HPDE6-E6E7 (cell line): Measurements from ENCODE around the gene RAB11FIP5.
"Not testable (repeated sequence)": the region's sequence is repeated elsewhere in the genome, so short reads cannot be mapped to it uniquely, and the experiment has no call there.

ENCODE experiments used
- DNase-seq: peaks from one replicate; pipeline ENCODE4 v3.0.0; 2011; ENCODE audit warnings: missing footprints; ENCODE audit errors: extremely low spot score

The RAB11FIP5 gene, protein sequence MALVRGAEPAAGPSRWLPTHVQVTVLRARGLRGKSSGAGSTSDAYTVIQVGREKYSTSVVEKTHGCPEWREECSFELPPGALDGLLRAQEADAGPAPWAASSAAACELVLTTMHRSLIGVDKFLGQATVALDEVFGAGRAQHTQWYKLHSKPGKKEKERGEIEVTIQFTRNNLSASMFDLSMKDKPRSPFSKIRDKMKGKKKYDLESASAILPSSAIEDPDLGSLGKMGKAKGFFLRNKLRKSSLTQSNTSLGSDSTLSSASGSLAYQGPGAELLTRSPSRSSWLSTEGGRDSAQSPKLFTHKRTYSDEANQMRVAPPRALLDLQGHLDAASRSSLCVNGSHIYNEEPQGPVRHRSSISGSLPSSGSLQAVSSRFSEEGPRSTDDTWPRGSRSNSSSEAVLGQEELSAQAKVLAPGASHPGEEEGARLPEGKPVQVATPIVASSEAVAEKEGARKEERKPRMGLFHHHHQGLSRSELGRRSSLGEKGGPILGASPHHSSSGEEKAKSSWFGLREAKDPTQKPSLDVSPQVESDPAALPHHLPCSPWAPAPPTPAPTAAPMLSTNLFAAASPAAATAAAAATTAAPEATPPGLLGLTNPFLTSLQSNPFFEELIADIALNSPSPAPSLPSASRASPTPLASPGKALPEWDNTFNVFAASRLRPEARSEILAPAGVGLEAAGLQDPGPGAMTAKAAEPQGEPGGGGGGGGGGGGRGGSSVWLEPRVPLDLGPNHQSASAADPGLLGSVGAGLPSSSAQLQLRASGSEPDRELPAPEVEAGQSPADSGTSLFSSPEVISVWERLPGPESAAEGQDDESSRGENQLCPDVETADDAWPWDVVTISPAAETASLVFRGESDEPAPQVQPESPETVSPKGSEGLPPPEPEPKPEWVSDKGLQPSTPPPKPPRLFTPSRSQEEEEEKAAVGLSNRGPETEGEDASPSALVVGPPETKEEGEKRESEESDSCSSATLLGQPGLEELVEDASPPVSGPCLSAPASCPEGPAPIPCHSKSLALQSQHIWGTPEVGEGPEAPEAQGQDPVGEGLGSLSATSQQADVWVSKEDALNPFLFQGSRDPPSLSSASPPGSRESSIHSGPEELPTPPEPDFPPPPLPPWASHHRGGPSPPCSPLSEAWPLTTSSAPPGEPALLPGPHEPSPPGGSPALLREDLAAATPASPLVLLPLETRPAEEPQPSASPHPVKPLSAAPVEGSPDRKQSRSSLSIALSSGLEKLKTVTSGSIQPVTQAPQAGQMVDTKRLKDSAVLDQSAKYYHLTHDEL (N-terminal part only)

DNA sequence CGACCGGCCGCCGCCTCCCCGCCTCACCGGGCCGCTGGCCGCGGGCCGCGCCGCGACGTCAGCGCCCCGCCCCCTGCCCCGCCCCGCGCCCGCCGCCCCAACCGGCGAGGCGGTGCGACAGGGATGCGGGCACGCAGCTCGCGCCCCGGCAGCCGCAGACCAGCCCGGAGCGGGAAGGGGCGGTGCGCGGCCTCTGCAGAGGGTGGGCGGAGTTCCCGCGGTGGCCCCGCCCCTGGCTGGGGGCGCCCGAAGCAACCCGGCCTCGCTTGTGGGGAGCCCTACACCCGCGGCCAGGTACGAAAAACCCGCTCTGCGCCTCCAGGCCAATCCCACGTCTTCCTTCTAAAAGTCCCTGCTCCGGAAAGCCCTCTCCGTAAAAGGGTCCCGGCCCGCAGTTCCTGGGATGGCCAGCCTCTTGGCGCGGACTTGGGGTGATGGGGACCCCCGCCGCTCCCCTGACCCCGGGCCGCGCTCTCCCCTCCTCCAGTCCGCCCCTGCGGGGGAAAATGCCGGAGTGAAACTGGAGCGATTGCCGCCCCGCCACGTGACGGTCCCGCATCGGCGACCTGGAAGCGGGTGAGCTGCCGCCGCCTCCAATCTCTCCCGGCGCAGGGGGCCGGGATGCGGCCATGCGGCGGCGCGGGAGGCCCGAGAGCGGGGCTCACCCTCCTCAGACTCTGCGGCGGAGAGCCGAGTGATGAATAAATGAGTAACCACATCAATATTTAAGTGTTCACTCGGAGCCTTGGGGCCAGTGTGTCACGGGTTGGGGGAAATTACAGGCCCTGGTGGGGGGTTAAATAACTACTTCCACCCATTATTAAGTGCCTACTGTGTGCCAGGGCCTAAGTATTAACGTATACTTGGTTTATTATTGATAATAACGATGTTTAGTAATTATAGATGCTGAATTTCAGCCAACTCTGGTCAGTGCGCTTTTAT, at the start of gene RAB11FIP5:
RAB11FIP5 (minus strand) TSS at position 36 of the 942 bp plus-strand sequence. CDS start 171 bp downstream, outside the sequence.
- DNase-seq: peak; percentile 78

DNA sequence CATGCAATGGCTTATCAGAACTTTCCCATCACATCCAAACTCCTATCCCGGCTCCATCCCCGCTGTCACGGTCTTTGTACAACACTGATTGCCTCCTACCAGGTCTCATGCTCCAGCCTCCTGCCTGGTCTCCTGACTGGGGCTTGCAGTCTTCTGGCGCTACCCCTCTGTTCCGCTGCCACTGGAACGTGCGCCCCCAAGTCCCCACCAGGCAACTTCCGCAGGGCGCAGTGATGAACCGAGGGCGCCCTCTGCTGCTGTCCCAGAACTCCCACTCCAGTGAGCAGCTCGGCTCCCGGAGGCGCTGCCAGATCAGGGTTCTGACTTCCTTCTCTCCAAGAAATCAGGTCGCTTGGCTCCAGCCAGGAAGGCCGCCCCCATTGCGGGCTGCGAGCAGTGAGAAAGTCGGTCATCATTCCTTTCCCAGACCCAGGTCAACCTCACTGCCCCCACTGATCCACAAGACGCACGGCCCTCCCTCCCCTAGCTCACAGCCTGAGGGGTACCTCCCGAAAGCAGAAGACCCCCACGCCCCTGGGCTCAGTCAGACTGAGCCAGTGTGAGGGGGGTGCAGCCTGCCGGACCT, 43.9 kb upstream of the RAB11FIP5 start:
- peak; percentile 59 for DNase-seq

DNA sequence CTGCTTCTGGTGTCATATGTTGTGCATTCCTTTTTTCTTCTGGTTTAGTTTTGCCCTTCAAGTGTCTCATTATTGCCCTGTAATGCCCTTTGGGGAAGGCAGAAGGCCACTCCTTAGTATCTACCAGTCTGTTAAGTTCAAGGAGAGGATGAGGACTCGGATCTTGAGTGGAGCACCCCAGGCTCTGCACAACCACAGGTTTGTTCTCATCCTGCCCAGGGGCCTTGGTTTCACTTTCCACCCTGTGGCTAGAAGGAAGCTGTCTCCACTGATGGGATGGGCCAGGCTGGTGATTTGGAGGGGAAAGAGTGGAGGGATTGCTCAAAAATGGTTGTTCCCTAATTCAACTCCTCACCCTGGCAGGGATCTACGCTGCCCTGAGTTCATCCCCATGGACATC, 30.2 kb upstream of the RAB11FIP5 start:
- no peak for DNase-seq

DNA sequence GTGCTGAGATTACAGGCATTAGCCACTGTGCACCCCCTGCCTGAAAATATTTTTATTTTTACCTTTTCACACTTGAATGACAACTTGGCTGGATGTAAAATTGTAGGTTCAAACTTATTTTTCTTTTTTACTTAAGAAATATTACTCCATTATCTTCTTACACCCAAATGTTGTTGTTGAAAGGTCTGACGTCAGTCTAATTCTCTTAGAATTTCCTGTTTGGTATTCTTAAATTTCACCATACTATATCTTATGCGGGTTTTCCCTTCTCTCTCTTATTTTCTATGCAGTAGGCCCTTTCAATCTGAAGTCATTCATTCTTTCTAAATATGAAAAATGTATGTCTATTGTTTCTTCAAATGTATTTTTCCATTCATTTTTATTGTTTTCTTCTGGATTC, 29.1 kb upstream of the RAB11FIP5 start:
- no peak for DNase-seq

DNA sequence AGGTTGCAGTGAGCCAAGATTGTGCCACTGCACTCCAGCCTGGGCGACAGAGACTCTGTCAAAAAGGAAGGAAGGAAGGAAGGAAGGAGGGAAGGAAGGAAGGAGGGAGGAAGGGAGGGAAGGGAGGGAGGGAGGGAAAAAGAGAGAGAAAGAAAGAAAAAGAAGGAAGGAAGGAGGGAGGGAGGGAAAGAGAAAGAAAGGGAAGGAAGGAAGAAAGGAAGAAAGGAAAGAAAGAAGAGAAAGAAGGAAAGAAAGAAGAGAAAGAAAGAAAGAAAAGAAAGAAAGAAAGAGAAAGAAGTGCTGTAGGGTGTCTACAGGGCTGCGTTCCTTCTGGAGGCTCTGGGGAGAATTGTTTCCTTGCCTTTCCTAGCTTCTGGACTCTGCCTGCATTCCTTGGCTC, 22.5 kb upstream of the RAB11FIP5 start:
- no peak for DNase-seq

DNA sequence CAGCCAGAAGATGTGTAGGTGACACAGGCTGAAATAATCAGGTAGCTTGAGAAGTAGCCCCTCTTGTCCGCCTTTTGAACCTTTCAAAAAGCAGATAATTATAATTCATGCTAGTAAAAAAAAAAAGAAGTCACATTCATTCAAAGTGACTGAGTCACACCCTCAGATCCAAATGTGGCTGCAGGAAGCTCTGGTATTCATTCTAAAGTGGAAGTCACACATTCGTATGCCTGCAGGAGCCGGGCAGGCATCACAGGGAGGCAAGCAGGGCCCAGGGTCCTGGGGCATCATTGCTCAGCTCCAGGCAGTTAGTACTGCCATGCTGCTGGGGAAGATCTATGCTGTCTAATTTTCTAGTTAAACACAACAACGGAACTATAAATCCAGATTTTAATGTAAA, 21.7 kb upstream of the RAB11FIP5 start:
- no peak for DNase-seq

DNA sequence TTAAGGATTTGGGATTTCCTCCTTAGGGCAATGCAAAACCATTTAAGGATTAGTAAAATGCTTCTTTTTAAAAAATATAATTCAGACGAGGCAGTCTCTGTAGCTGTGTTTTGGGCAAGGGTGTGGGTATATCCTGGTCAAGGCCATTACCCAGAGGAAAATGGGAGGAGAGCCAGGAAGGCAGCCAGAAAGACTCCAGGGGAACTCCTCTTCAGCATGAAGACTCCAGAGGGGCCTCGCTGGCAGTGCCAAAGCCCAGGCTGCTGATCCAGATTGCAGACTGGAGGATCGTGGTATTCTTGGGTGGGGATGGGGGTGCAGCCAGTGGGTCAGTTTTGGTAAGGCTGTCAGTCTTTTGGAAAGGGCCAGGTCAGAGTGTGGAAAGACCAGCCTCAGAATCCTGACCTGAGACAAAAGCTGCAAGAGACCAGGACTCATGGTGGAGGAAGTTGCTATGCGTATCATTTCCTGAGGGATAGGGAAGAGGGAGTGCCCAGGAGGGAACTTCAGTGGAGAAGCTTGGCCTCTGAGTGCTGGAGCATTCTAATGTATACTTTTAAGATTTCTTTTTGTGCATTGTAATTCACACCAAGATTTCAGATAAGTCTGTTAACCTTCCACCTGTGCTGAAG, 20.9 kb upstream of the RAB11FIP5 start:
- DNase-seq: no peak

DNA sequence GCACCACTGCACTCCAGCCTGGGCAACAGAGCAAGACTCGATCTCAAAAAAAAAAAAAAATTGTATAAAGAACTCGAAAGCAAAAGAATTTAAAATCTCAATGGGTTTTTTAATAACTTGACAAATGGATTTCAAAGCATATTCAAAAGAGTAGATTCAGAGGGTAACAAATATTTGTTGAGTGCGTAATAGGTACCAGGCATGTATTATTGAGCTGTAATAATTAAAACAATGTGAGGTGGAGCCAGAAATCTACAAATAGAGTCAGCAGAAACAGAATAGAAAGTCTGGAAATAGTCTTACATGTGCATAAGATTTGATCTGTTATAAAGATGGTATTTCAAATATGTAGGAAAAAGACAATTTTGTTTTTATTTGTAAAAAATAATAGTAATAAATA, 19.1 kb upstream of the RAB11FIP5 start:
- no peak for DNase-seq

DNA sequence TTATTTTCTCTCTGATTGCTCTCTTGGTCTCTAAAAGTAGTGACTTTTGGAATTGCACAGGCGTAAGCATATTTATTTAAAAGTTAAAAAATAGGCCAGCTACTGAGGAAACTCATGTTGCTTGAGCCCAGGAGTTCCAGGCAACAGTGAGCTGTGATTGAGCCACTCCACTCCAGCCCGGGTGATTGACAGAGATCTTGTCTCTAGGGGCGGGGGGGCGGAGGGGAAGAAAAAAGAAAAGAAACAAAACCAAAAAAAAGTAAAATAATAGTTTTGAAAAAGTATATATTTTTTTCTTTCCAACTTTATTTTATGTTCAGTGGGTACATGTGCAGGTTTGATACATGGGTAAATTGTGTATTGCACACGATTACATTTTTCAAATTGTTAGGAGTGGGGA, 18.0 kb upstream of the RAB11FIP5 start:
- no peak for DNase-seq

DNA sequence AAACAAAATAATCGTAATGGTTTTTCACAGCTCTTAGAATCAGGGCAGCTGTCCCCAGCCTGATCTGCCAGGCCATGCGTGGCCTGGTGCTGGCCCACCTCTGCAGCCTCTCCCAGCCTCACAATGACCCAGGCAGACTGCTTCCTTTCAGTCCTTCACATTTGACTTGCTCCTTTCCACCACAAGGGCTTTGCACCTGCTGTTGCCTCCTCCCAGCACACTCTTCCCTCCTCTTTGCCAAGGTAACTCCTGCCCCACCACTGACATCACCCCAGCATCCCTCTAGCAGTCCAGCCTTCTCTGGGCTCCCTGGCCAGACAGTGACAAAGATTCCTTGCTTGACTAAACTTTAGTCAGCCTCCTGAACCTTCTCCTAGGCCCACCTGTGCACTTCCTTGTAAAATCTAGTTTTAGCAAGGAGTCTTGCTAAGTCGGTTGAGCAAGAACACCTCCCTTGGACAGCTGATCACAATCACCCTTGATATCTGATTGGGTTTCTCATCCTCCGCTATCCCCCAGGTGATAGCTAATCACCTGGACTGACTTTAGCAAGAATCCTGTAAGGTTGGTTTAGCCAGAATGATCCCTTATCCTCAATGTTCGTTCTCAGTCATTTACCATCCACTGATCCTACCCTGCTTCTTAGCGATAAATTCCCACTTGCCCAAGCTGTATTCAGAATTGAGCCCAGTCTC, 16.2 kb upstream of the RAB11FIP5 start:
- no peak for DNase-seq

DNA sequence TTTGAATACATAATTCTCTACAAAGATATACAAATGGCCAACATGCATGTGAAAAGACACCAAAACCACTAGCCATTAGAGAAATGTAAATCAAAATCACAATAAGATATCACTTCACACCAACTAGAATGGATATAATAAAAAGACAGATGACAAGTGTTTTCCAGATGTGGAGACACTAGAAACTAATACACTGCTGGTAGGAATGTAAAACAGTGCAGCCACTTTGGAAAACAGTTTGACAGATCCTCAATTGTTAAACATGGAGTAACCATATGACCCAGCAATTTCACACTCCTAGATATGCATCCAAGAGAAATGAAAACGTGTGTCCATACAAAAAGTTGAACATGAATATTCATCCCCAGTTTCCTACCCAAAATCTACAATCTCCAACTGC, 9.8 kb upstream of the RAB11FIP5 start:
- no peak for DNase-seq

DNA sequence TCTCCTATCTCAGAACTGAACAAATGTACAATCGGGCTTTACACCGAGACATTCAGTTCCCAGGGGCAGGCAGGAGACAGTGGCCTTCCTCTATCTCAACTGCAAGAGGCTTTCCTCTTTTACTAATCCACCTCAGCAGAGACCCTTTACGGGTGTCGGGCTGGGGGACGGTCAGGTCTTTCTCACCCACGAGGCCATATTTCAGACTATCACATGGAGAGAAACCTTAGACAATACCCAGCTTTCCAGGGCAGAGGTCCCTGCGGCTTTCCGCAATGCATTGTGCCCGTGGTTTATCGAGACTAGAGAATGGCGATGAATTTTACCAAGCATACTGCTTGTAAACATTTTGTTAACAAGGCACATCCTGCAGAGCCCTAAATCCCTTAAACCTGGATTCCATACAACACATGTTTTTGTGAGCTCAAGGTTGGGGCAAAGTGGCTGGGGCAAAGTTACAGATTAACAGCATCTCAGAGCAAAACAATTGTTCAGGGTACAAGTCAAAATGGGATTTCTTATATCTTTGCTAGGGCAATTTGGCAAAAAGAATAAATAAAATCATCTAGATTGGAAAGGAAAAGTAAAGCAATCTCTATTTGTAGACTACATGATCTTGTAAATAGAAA, 7.0 kb upstream of the RAB11FIP5 start:
- DNase-seq: not testable (repeated sequence)

DNA sequence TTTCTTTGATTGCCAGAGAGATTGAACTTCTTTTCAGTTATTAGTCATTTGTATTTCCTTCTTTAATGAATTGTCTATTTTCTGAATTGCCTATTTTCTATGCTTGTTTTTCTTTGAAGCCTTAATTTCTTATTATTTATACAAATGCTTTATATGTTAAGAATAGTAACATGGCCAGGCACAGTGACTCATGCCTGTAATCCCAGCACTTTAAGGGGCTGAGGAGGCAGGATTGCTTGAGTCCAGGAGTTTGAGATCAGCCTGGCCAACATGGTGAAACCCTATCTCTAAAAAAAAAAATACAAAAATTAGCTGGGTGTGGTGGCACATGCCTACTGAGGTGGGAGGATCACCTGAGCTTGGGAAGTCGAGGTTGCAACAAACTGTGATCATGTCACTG, 4.7 kb upstream of the RAB11FIP5 start:
- no peak for DNase-seq

DNA sequence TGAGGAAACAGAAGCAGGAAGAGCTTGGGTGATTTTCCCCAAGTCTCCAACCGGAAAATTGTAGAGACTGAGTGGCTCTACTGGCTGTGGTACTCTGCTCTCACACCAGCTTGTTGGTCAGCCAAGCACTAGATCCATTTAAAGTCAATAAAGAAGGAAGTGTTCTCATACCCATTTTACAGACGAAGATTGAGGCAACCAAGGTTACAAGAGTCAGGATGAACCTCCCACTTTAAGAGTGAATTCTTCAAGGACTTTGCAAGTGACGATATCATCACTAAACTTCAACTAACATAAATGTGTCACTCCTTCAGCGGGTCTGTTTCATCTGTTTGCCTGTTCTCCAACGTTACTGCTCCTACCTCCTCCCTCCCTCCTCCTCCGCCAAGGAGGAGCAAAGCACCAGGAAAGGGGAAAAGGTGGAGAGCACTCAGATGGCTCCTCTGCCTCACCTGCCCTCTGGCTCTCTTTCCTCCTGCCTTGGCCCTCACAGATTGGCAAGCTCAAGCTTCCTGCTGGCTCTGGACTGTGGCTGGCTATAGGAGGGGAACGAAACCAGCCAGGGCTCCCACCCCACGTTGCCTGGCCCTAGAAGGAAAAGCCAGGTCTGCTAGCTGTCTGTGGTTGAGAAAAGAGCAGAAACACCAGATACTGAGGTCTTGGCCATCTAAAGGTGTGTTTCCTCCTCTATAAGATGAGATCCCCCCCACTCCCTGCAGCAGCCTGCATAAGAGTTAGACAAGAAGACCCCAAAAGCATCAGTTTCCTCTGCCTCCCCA, 3.6 kb upstream of the RAB11FIP5 start:
- DNase-seq: no peak

DNA sequence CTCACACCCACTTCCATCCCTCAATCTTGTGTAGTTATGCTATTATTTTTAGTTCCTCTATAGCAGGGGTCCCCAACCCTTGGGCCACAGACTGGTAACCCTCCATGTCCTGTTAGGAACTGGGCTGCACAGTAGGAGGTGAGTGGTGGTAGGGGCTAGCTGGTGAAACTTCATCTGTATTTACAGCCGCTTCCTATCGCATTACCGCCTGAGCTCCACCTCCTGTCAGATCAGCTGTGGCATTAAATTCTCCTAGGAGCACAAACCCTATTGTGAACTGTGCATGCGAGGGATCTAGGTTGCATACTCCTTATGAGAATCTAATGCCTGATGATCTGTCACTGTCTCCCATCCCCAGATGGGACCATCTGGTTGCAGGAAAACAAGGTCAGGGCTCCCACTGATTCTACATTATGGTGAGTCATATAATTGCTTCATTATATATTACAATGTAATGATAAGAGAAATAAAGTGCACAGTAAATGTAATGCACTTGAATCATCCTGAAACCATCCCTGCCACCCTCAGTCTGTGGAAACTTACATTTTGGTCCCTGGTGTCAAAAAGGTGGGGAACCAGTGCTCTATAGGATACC, 1.6 kb upstream of the RAB11FIP5 start:
- DNase-seq: no peak

DNA sequence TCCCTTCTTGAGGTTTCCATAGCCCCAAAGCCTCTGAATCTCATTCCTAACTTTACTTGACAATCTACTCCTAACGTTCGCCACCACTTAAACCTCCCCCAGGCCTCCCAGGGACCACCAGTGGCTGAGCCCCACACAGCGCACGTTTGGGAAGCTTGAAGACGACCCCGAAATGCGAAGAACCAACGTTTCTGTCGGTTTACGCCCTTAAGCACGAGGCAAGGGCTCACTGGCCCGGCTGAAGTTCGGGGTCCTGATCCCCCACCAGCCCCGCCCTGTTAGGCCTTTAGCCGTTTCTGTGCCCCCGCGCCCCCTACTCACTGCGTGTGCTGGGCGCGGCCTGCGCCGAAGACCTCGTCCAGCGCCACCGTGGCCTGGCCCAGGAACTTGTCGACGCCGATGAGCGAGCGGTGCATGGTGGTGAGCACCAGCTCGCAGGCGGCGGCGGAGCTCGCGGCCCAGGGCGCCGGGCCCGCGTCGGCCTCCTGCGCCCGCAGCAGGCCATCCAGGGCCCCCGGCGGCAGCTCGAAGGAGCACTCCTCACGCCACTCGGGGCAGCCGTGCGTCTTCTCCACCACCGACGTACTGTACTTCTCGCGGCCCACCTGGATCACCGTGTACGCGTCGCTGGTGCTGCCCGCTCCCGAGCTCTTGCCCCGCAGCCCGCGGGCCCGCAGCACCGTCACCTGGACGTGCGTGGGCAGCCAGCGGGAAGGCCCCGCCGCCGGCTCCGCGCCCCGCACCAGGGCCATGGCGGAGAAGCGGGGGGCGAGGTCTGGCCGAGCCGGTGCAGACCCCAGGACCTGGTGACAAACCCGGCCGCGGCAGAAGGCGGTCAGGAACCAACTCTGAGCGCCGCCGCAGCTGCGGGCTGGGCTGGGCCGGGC, 479 bp downstream of the RAB11FIP5 start:
- DNase-seq: no peak
